ENCODE data around the gene PRKCA. TPM values are rescaled to one million over a fixed set of nuclear protein-coding genes. Genes with fewer than 3 reads are reported as not detected.

The PRKCA gene
- total RNA-seq, 3 donors from 2014 or later (not counting 1 experiment from before 2014, with no cell fraction given) = 19.6 to 29.0 (median 20.4) TPM

- DNase-seq (no peak), ATAC-seq (no peak)
- Histone ChIP-seq H3K36me3 (ENCODE audit: control insufficient read depth, insufficient read depth, low read length) (no peaks in the 10 kb centered on the region), H3K4me1 (ENCODE audit: control insufficient read depth, insufficient read depth, low read length) (no peaks in the 10 kb centered on the region), H3K27ac (ENCODE audit: low read length) (no peak overlapping the region), H3K9me3 (ENCODE audit: control insufficient read depth, insufficient read depth, low read length) (no peaks in the 10 kb centered on the region), H3K27me3 (ENCODE audit: control insufficient read depth, insufficient read depth, low read length) (no peaks in the 10 kb centered on the region), H3K4me3 (ENCODE audit: low read length) (no peak overlapping the region)
- no peaks in the 10 kb centered on the region for H3K27me3 Mint-ChIP-seq (ENCODE audit: low read depth in 2 of 2)
- no peaks in the 10 kb centered on the region for H3K36me3 Mint-ChIP-seq
- H3K9me3 Mint-ChIP-seq = no peaks in the 10 kb centered on the region
- 77% methylated on average over 4 of the region's 6 CpGs for WGBS (ENCODE audit: insufficient coverage)
- no peak overlapping the region for H3K27ac Mint-ChIP-seq
- no peak overlapping the region for H3K4me3 Mint-ChIP-seq
- intact Hi-C loops (cut with micrococcal nuclease) = no loop called here
- peaks cover 12 to 15% of the 10 kb centered on the region in 2 donors for H3K4me1 Mint-ChIP-seq
- TF ChIP-seq, protein P1, sequence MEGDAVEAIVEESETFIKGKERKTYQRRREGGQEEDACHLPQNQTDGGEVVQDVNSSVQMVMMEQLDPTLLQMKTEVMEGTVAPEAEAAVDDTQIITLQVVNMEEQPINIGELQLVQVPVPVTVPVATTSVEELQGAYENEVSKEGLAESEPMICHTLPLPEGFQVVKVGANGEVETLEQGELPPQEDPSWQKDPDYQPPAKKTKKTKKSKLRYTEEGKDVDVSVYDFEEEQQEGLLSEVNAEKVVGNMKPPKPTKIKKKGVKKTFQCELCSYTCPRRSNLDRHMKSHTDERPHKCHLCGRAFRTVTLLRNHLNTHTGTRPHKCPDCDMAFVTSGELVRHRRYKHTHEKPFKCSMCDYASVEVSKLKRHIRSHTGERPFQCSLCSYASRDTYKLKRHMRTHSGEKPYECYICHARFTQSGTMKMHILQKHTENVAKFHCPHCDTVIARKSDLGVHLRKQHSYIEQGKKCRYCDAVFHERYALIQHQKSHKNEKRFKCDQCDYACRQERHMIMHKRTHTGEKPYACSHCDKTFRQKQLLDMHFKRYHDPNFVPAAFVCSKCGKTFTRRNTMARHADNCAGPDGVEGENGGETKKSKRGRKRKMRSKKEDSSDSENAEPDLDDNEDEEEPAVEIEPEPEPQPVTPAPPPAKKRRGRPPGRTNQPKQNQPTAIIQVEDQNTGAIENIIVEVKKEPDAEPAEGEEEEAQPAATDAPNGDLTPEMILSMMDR (IDR thresholded peaks at IDR 0.05) = no peak
Measured at GRCh38 chr17:66337268-66337667, 34.9 kb downstream of the PRKCA start.

DNA sequence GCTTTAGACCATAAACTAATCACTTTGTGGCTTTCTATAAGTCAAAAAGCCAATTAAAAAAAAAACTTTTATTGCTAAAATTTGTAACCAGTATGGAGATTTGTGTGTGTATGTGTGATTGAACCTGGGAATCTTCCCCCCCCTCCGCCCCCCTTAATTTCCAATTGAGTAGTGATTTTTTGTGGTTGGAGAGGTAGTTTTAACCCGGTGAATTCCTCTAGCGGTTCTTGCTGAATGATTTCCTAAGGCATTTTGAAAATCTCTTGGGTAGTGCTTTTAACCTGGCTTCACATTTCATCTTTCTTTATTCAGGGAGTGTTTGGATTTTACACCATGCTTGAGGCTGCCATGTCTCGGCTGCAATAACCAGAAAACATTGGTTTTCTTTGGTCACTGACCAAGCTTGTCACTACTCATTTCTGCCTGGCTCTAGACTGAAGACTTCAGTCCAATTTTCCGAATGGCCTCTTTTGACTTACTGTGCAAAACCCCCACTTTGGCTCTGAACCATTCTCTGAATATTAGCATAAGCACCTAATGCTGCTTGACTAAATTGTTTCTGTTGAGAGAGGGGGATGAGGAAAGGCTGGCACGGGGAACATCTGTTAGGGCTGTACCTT lies 35.6 kb downstream of the PRKCA start:
- intact Hi-C loops (cut with micrococcal nuclease) = no loop called here
- DNase-seq (no peak), ATAC-seq (no peak)
- TF ChIP-seq, protein P1 (IDR thresholded peaks at IDR 0.05) = no peak
- Histone ChIP-seq H3K9me3 (ENCODE audit: control insufficient read depth, insufficient read depth, low read length) (no peaks in the 10 kb centered on the region), H3K27me3 (ENCODE audit: control insufficient read depth, insufficient read depth, low read length) (no peaks in the 10 kb centered on the region), H3K36me3 (ENCODE audit: control insufficient read depth, insufficient read depth, low read length) (no peaks in the 10 kb centered on the region), H3K4me1 (ENCODE audit: control insufficient read depth, insufficient read depth, low read length) (no peaks in the 10 kb centered on the region), H3K4me3 (ENCODE audit: low read length) (no peak overlapping the region), H3K27ac (ENCODE audit: low read length) (no peak overlapping the region)
- peaks cover 11 to 14% of the 10 kb centered on the region in 2 donors for H3K4me1 Mint-ChIP-seq
- H3K27me3 Mint-ChIP-seq (ENCODE audit: low read depth in 2 of 2) = no peaks in the 10 kb centered on the region
- no peaks in the 10 kb centered on the region for H3K9me3 Mint-ChIP-seq
- H3K36me3 Mint-ChIP-seq = no peaks in the 10 kb centered on the region
- no peak overlapping the region for H3K27ac Mint-ChIP-seq
- H3K4me3 Mint-ChIP-seq = no peak overlapping the region
- 95% methylated on average over 5 of the region's 6 CpGs for WGBS (ENCODE audit: insufficient coverage)

- H3K36me3 Mint-ChIP-seq = no peaks in the 10 kb centered on the region
- H3K9me3 Mint-ChIP-seq = no peaks in the 10 kb centered on the region
- TF ChIP-seq, protein P1 (IDR thresholded peaks at IDR 0.05) = no peak
- DNase-seq (no peak), ATAC-seq (no peak)
- H3K27me3 Mint-ChIP-seq (ENCODE audit: low read depth in 2 of 2) = no peaks in the 10 kb centered on the region
- H3K27ac Mint-ChIP-seq = no peak overlapping the region
- H3K9me3 ChIP-seq (ENCODE audit: control insufficient read depth, insufficient read depth, low read length) = no peaks in the 10 kb centered on the region
- no peak overlapping the region for H3K4me3 ChIP-seq (ENCODE audit: low read length)
- H3K4me1 Mint-ChIP-seq = peaks cover 14 to 17% of the 10 kb centered on the region in 2 donors
- H3K4me1 ChIP-seq (ENCODE audit: control insufficient read depth, insufficient read depth, low read length) = no peaks in the 10 kb centered on the region
- intact Hi-C loops (cut with micrococcal nuclease) = no loop called here
- H3K27ac ChIP-seq (ENCODE audit: low read length) = no peak overlapping the region
- no peak overlapping the region for H3K4me3 Mint-ChIP-seq
- H3K27me3 ChIP-seq (ENCODE audit: control insufficient read depth, insufficient read depth, low read length) = no peaks in the 10 kb centered on the region
- WGBS (ENCODE audit: insufficient coverage) = 100% methylated on average over 4 of the region's 4 CpGs
- H3K36me3 ChIP-seq (ENCODE audit: control insufficient read depth, insufficient read depth, low read length) = no peaks in the 10 kb centered on the region
Measured at GRCh38 chr17:66338937-66339336, 36.5 kb downstream of the PRKCA start.

DNA sequence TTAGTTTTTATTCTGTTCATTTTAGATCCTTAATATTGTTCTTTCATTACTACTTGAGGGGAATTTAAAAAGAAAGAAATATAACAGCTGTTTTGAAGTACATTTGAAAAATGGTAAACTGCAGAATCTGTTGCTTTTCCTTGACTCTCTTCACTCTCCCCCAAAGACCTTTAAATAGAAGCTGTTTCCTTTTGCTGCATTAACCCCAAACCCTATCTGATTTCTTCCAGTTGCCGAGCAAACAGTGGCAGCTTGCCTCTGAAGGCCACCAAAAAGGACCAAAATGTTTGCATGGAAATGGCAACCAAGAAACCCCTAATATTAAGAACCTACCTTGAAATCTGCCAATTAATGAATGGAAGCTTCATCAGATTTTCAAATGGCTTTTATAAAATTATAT lies 37.1 kb downstream of the PRKCA start:
- Histone ChIP-seq H3K4me3 (ENCODE audit: low read length) (no peak overlapping the region), H3K27me3 (ENCODE audit: control insufficient read depth, insufficient read depth, low read length) (no peaks in the 10 kb centered on the region), H3K9me3 (ENCODE audit: control insufficient read depth, insufficient read depth, low read length) (no peaks in the 10 kb centered on the region), H3K36me3 (ENCODE audit: control insufficient read depth, insufficient read depth, low read length) (no peaks in the 10 kb centered on the region), H3K4me1 (ENCODE audit: control insufficient read depth, insufficient read depth, low read length) (no peaks in the 10 kb centered on the region), H3K27ac (ENCODE audit: low read length) (no peak overlapping the region)
- DNase-seq = no peak
- H3K27ac Mint-ChIP-seq = no peak overlapping the region
- intact Hi-C loops (cut with micrococcal nuclease) = no loop called here
- TF ChIP-seq, protein P1 (IDR thresholded peaks at IDR 0.05) = no peak
- 24% methylated on average over 1 of the region's 1 CpG for WGBS (ENCODE audit: insufficient coverage)
- ATAC-seq = no peak
- H3K9me3 Mint-ChIP-seq = no peaks in the 10 kb centered on the region
- H3K4me1 Mint-ChIP-seq = peaks cover 14 to 15% of the 10 kb centered on the region in 2 donors
- H3K4me3 Mint-ChIP-seq = no peak overlapping the region
- H3K27me3 Mint-ChIP-seq (ENCODE audit: low read depth in 2 of 2) = no peaks in the 10 kb centered on the region
- H3K36me3 Mint-ChIP-seq = no peaks in the 10 kb centered on the region
